Measurements from ENCODE around the gene CAMK2B.

The CAMK2B gene

GRCh38 chr7:44286618-44287487, 38.5 kb downstream of the CAMK2B start:
- DNase-seq, result peak; percentile 8

GRCh38 chr7:44286182-44286617, 39.2 kb downstream of the CAMK2B start:
- peak; percentile 9 for DNase-seq

- no peak for DNase-seq
Observed at GRCh38 chr7:44285561-44285960, 39.8 kb downstream of the CAMK2B start.

- DNase-seq, result peak; percentile 11
Observed at GRCh38 chr7:44284881-44285541, 40.4 kb downstream of the CAMK2B start.

GRCh38 chr7:44284216-44284615, 41.2 kb downstream of the CAMK2B start:
- DNase-seq, result peak; percentile 9

GRCh38 chr7:44283381-44284211, 41.8 kb downstream of the CAMK2B start:
- DNase-seq, result peak; percentile 9

GRCh38 chr7:44282601-44283171, 42.7 kb downstream of the CAMK2B start:
- peak; percentile 6 for DNase-seq

- DNase-seq, result peak; percentile 15
Observed at GRCh38 chr7:44281811-44282600, 43.4 kb downstream of the CAMK2B start.

GRCh38 chr7:44280993-44281721, 44.2 kb downstream of the CAMK2B start:
- DNase-seq, result peak; percentile 13

GRCh38 chr7:44280636-44280992, 44.8 kb downstream of the CAMK2B start:
- DNase-seq, result no peak

GRCh38 chr7:44279731-44280505, 45.5 kb downstream of the CAMK2B start:
- DNase-seq, result peak; percentile 16

GRCh38 chr7:44279286-44279685, 46.1 kb downstream of the CAMK2B start:
- DNase-seq, result no peak

GRCh38 chr7:44278451-44279161, 46.8 kb downstream of the CAMK2B start:
- peak; percentile 9 for DNase-seq

- DNase-seq, result peak; percentile 24
Observed at GRCh38 chr7:44277851-44278250, 47.5 kb downstream of the CAMK2B start.

- no peak for DNase-seq
Observed at GRCh38 chr7:44277391-44277790, 48.0 kb downstream of the CAMK2B start.

- DNase-seq, result peak; percentile 14
Observed at GRCh38 chr7:44276571-44277221, 48.7 kb downstream of the CAMK2B start.

GRCh38 chr7:44275957-44276570, 49.3 kb downstream of the CAMK2B start:
- DNase-seq, result peak; percentile 80

- DNase-seq, result no peak
Observed at GRCh38 chr7:44275146-44275545, 50.2 kb downstream of the CAMK2B start.

- no peak for DNase-seq
Observed at GRCh38 chr7:44274623-44274975, 50.8 kb downstream of the CAMK2B start.
